Activated T-cell treated with anti-CD3 and anti-CD28 coated beads for 4 hours (primary cell): Measurements from ENCODE around the gene MKKS.

Source experiments
- DNase-seq: peaks from one replicate; pipeline ENCODE4 v3.0.0-alpha.2; 2020

The MKKS gene

DNA sequence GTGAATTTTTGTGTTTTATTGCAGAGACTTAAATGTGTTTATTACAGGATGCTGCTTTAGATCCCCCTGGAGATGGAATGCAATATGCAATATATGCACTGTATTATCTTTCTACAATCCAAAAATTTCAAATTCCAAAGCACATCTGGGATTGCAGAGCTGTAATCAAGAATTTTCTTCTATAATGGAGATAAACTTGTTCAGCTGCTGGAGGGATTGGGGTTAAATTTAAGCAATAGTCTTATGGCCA is 66.4 kb downstream of the MKKS start:
- no peak for DNase-seq

DNA sequence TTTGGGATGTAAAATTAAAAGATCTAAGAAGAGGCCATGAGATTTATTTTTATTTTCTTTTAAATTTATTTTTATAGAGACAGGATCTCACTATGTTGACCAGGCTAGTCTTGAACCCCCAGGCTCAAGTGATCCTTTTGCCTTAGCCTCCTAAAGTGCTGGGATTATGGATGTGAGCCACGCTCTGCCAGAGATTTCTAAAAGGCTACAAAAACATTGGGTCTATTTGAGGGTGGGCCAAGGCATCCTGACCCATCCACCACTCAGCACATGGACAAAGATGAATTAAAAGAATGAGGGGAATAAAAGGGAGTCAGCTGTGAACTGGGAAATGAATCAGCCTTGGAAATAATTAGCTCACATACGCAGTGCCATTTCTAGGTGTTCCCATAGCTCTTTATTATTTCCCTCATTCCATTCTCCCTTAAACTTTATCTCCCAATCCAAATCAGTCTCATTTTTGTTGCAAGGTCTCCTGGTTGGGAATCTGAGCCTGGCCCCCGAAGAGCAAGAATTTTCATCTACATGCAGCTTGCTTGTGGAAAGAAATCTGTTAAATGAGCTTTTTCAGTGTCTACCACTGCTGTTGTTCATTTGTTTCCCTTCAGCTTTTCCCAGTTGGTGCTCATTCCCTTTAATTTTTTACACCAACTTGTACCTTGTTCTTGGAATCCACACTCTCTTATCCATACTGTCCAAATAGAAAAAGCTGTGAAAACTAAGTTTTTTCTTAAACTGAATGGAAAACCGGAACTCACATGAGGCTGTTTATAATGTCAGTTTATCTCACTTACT is 66.9 kb downstream of the MKKS start:
- DNase-seq: no peak

DNA sequence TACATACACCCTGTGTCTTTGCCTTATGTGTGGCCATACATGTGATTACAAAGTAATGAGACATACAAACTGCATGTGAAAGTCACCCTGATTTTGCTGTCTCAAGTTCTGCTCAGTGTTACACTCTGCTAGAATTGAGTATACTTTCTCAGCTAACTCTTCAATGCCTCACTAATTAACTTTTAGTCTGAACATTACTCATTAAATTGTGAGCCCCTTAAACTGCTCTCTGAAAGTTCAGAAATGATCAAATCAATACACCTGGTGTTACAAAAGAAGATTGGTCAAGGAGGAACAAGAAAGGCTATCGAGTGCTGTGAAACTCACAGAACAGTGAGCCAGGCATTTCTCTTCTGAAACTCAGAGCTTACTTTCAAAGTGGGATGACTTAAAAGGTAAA is 71.3 kb downstream of the MKKS start:
- DNase-seq: no peak

DNA sequence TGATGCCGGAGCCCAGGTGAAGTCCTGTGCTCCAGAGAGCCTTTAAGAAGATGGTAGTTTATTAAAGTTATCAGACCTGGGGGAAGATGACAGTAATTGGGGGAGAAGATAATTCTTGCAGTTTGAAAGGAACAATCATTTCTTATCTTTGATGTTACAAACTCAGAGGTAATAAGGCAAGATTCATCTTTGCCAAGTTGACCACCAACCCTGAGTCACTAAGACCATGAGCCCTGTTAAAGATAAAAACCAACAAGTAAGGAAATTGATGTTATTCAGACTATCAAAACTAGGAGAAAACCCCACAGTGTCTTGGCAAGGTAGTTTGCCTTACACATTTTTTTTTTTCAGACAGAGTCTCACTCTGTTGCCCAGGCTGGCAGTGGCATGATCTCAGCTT is 73.1 kb downstream of the MKKS start:
- DNase-seq: no peak

DNA sequence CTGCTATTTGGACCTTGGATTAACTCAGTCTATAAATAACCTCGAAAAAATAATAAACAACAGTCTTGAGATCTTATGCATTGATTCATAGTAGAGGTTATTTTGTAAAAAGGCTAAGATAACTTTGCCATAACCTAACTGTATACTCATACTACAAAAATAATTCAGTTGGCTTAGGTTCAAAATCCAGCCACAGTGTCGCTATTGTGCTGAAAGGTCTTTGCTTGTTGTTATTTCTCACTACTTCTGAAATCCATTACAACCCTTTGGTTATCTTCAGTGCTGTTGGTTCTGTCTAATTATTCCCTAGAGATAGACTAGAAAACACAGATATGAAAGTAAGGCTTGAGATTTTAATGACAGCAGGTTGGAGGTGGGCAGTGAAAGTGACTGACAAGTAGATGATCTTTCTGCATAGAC is 74.4 kb downstream of the MKKS start:
- DNase-seq: no peak

DNA sequence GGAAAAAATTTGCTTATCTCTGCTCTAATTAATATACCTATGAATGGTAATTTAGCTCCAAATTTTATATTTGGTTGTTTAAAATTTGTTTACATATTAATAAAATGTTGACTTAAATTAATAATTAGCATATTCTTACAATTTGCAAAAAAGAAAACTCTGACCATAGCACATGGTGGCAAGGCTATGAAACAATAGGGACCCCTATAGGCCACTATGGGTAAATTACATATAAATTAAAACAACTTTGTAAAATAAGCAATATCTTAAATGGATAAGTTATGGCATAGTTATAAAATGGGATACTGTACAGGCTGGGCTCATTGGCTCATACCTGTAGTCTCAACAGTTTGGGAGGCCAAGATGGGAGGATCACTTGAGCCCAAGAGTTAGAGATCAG is 76.0 kb downstream of the MKKS start:
- DNase-seq: no peak

DNA sequence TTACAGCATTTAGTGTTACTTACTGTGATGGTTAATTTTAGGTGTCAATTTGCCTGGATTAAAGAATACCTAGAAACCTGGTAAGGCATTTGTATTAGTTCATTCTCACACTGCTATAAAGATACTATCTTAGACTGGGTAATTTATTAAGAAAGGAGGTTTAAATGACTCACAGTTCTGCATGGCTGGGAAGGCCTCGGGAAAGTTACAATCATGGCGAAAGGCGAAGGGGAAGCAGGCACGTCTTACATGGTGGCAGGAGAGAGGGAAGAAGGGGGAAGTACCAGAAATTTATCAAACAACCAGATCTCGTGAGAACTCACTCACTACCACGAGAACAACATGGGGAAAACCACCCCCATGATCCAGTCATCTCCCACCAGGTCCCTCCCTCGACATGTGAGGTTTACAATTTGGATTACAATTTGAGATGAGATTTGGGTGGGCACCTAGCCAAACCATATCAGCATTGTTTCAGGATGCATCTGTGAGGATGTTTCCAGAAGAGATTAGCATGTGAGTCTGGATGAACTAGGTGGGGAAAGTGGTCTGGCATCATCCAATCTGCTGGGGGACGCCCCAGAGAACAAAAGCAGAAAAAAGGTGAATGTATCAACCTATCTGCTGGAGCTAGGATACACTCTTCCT is 76.8 kb downstream of the MKKS start:
- no peak for DNase-seq

DNA sequence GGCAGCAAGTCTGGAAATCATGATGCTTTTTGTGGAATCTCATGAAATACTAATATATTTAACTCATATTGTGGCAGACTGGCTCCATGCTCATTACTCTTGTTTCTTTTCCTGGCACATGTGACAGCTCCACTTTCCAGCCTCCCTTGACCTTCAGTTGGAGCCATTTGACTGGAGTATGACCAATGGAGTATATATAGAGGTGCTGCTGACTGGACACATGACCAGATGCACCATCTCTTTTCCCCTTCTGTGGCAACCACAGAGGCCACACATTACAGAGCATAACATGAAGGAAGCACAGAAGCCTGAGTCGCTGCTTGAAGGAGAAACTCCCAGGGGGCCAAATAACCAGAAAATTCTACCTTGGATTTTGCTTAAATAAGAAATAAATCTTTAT is 77.4 kb downstream of the MKKS start:
- DNase-seq: no peak

DNA sequence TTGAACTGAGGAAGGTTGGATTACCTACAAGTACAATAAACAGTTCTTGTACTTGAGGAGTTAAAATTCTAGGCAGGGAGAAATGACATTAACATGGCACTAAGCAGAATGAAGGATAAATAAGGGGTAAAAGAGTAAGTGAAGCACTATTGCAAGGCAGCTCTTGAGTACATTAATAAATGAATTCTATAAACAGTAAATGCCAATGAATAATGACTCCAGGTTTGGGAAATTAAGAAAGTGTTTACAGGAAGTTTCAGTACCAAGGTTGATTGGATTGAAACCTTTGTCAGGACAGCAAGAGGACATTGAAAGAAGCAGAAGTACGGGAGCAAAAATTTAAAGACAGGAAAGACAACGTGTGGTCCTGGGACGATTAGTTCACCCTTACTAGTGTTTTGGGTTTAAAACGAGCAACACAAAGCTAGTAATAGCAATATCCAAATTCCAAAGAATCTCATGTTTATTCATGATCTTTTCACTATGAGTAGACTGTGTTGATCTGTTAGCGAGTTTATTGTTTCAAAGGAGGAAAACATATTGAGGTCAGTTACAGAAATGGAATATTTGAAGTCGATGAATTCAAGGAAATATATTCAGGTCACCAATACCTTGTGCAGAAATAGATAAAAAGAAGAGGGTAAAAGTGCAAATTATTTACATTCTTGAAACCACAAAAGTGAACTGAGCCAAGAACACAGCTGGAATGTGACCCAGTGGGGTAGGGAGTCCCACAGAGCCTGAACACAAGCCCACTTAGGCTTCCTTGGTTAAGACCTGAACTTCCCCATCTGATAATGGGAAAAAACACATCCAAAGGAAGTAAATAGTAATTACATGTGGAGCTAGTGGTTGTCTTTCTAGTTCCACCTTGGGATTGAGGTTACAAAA is 80.8 kb downstream of the MKKS start:
- DNase-seq: no peak
